ENCODE results near the gene PDF.

The PDF gene

GRCh38 chr16:69277413-69277812 is 53.0 kb downstream of the PDF start:
- no peak for DNase-seq (ENCODE audit: low read depth in 2 of 2)

Measured in stimulated activated CD8-positive, alpha-beta memory T cell treated with anti-CD3 and anti-CD28 coated beads, Interleukin-15, amount 100 ng/mL, for 48 hours (primary cell).